Measurements from ENCODE around the gene TGFBR3.

- TF ChIP-seq CTCF (IDR thresholded peaks at IDR 0.05; ENCODE audit: low read length) (no peak), EZH2 (IDR thresholded peaks at IDR 0.05; ENCODE audit: borderline replicate concordance, low read length) (no peak)
These were observed 29.0 kb downstream of the TGFBR3 start for GRCh38 chr1:91856996-91857395.
